ENCODE measurements around the gene SAMM50. TPM values are rescaled to one million over a fixed set of nuclear protein-coding genes. Genes with fewer than 3 reads are reported as not detected.

Gene SAMM50
- polyA plus RNA-seq, 3 donors: 17.0 to 70.0 (median 62.5) TPM

DNA sequence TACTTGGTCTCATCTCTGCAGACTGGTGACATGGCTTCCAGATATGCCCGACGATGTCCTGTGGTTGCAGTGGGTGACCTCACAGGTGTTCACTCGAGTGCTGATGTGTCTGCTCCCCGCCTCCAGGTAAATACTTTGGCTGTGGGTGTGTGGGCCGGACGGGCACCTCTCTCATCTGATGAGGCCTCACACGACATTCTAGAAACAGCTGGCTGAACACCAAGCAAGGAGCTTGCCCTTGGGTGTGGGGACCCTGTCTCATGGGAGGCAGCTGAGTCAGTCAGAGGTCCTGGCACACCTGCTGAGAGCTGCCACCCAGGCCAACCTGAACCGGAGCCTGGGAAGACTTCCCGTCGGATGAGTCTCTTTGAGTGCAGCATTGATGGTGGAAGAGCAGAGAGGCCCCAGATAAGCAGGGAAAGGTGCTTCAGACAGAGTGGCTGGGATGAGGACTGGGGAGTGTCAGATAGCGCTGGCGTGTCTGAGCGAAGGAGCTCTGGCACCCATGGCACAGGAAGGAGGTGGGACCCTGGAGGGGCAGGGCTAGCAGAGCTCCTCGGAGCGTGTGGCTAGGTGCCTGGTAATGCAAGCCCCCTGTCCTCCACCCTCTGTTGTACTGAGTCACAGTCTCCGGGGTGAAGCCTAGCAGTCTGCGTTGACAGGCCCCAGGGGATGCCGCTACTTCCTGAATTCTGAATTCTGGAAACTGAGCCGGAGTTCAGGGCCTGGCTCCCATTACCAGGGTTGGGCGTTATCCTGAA is 10.4 kb upstream of the SAMM50 start:
- H3K9me3 Mint-ChIP-seq: peaks cover 0 to 6% (median 5%) of the 10 kb centered on the region in 7 donors
- Histone ChIP-seq H3K36me3 (replicated peaks in 1 of 2; ENCODE audit: control insufficient read depth in 1 of 2, insufficient read depth in 2 of 2, low read length in 2 of 2) (no peaks in the 10 kb centered on the region), H3K27me3 (ENCODE audit: control insufficient read depth in 2 of 2, insufficient read depth in 2 of 2, low read length in 2 of 2) (no peaks in the 10 kb centered on the region), H3K27ac (ENCODE audit: low read depth in 1 of 2, low read length in 2 of 2) (no peak overlapping the region), H3K4me2 (replicated peaks; ENCODE audit: extremely low read depth, low read length, poor library complexity, severe bottlenecking) (no peak overlapping the region), H3K79me2 (ENCODE audit: insufficient read depth, low read length) (no peaks in the 10 kb centered on the region), H2AFZ (ENCODE audit: insufficient read depth, low read depth, low read length, poor library complexity, severe bottlenecking) (no peak overlapping the region), H3K9me3 (replicated peaks in 1 of 2; ENCODE audit: control insufficient read depth in 1 of 2, insufficient read depth in 1 of 2, low read length in 2 of 2) (peaks cover 0 to 3% of the 10 kb centered on the region in 2 donors), H3K4me1 (ENCODE audit: control insufficient read depth in 1 of 2, insufficient read depth in 2 of 2, low read length in 2 of 2) (no peaks in the 10 kb centered on the region), H3K4me3 (replicated peaks in 1 of 3; ENCODE audit: low read depth in 2 of 3, low read length in 3 of 3) (no peak overlapping the region), H3K9ac (ENCODE audit: insufficient read depth, low read length, poor library complexity, severe bottlenecking) (no peak overlapping the region), H4K20me1 (ENCODE audit: insufficient read depth, low read length) (no peaks in the 10 kb centered on the region)
- H3K36me3 Mint-ChIP-seq: no peaks in the 10 kb centered on the region
- peaks cover 6 to 12% (median 7%) of the 10 kb centered on the region in 3 donors for H3K27me3 Mint-ChIP-seq (ENCODE audit: low read depth in 3 of 3)
- intact Hi-C loops (cut with micrococcal nuclease): no loop called here
- 91% methylated on average over 19 of the region's 20 CpGs for whole genome bisulfite sequencing (ENCODE audit: insufficient coverage)
- peaks cover 2% of the 10 kb centered on the region for H3K4me1 Mint-ChIP-seq
- TF ChIP-seq, protein P1, sequence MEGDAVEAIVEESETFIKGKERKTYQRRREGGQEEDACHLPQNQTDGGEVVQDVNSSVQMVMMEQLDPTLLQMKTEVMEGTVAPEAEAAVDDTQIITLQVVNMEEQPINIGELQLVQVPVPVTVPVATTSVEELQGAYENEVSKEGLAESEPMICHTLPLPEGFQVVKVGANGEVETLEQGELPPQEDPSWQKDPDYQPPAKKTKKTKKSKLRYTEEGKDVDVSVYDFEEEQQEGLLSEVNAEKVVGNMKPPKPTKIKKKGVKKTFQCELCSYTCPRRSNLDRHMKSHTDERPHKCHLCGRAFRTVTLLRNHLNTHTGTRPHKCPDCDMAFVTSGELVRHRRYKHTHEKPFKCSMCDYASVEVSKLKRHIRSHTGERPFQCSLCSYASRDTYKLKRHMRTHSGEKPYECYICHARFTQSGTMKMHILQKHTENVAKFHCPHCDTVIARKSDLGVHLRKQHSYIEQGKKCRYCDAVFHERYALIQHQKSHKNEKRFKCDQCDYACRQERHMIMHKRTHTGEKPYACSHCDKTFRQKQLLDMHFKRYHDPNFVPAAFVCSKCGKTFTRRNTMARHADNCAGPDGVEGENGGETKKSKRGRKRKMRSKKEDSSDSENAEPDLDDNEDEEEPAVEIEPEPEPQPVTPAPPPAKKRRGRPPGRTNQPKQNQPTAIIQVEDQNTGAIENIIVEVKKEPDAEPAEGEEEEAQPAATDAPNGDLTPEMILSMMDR (IDR thresholded peaks at IDR 0.05): no peak
- peak overlapping the region in 1 of 7 donors; percentile 41 for H3K27ac Mint-ChIP-seq
- no peak overlapping the region for H3K4me3 Mint-ChIP-seq
- DNase-seq: no peak

DNA sequence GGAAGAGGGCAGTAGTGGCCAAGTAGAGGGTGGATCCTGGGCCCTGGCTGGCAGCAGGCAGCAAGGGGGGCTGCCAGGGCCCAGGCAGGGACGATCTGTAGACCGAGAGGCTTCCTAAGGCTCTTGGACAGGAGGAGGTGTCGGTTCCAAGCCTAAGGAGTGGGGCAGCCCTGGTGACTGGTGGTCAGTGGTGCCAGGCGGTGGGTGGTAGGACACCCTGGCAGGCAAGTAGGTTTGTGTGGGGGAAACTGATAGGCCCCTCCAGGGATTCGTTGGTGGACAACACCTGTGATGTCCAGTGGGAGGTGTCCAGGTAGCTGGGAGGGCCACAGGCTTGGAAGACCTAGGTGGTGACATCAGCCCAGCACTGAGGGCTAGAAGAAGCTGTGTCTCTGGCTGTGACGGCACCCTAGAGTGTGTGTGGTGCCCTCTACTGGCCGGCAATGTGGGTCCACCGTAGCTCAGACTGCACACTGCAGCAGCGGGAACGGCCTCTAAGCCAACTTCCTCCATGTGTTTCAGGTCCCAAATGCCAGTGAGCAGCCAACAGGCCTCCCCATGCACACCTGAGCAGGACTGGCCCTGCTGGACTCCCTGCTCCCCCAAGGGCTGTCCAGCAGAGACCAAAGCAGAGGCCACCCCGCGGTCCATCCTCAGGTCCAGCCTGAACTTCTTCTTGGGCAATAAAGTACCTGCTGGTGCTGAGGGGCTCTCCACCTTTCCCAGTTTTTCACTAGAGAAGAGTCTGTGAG is 9.4 kb upstream of the SAMM50 start:
- TF ChIP-seq, protein P1 (IDR thresholded peaks at IDR 0.05): peak; percentile 87
- H3K9me3 Mint-ChIP-seq: peaks cover 0 to 6% (median 5%) of the 10 kb centered on the region in 7 donors
- no peaks in the 10 kb centered on the region for H3K79me2 ChIP-seq (ENCODE audit: insufficient read depth, low read length)
- peak; percentile 55 to 67 (median 66) for DNase-seq
- H3K27ac Mint-ChIP-seq: peak overlapping the region in 1 of 7 donors; percentile 28
- H3K4me1 ChIP-seq (ENCODE audit: control insufficient read depth in 1 of 2, insufficient read depth in 2 of 2, low read length in 2 of 2): no peaks in the 10 kb centered on the region
- WGBS (ENCODE audit: insufficient coverage): 40% methylated on average over 10 of the region's 12 CpGs
- H3K27ac ChIP-seq (ENCODE audit: low read depth in 1 of 2, low read length in 2 of 2): no peak overlapping the region
- peaks cover 6 to 12% (median 7%) of the 10 kb centered on the region in 3 donors for H3K27me3 Mint-ChIP-seq (ENCODE audit: low read depth in 3 of 3)
- no peaks in the 10 kb centered on the region for H3K27me3 ChIP-seq (ENCODE audit: control insufficient read depth in 2 of 2, insufficient read depth in 2 of 2, low read length in 2 of 2)
- no peak overlapping the region for H3K4me2 ChIP-seq (replicated peaks; ENCODE audit: extremely low read depth, low read length, poor library complexity, severe bottlenecking)
- no peaks in the 10 kb centered on the region for H3K36me3 ChIP-seq (replicated peaks in 1 of 2; ENCODE audit: control insufficient read depth in 1 of 2, insufficient read depth in 2 of 2, low read length in 2 of 2)
- no peaks in the 10 kb centered on the region for H4K20me1 ChIP-seq (ENCODE audit: insufficient read depth, low read length)
- peaks cover 2% of the 10 kb centered on the region for H3K4me1 Mint-ChIP-seq
- no peak overlapping the region for H3K9ac ChIP-seq (ENCODE audit: insufficient read depth, low read length, poor library complexity, severe bottlenecking)
- H3K4me3 Mint-ChIP-seq: no peak overlapping the region
- H3K4me3 ChIP-seq (replicated peaks in 1 of 3; ENCODE audit: low read depth in 2 of 3, low read length in 3 of 3): no peak overlapping the region
- intact Hi-C loops (cut with micrococcal nuclease): no loop called here
- H3K9me3 ChIP-seq (replicated peaks in 1 of 2; ENCODE audit: control insufficient read depth in 1 of 2, insufficient read depth in 1 of 2, low read length in 2 of 2): peaks cover 0 to 3% of the 10 kb centered on the region in 2 donors
- H2AFZ ChIP-seq (ENCODE audit: insufficient read depth, low read depth, low read length, poor library complexity, severe bottlenecking): no peak overlapping the region
- no peaks in the 10 kb centered on the region for H3K36me3 Mint-ChIP-seq
